Measurements from ENCODE around the gene HDAC4.
A peak's percentile ranks its signal among the peaks of the same experiment; 100 is the strongest.

HDAC4 gene

DNA sequence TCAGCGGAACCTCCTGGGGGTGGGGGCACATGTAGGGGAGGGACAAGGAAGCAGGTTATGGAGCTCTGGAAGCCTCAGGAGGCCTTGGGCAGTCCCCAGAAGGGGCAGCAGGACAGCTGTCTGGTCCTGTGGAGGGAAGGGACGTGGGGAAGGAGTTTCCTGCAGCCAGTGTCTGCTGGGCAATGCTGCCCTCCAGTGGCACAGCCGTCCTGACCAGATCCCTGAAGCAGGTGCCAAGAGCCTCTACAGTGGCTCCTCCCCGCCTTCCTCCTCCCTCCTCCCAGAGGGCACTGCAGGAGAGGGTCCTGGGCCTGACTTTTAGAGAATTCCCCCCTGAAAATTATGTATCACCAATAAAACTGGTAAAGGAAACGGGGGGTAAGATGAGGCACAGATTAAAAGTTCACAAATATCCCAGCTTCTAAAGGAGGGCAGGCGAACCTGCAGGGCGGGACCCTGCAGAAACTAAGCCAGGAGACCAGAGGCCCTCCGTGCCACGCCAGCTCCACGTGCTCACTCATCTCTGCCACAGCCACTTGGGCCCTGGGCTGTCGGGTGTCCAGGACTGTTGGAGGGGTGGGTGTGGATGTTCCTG, 294.4 kb downstream of the HDAC4 start:
- DNase-seq (ENCODE audit: low read depth) = peak; percentile 25

DNA sequence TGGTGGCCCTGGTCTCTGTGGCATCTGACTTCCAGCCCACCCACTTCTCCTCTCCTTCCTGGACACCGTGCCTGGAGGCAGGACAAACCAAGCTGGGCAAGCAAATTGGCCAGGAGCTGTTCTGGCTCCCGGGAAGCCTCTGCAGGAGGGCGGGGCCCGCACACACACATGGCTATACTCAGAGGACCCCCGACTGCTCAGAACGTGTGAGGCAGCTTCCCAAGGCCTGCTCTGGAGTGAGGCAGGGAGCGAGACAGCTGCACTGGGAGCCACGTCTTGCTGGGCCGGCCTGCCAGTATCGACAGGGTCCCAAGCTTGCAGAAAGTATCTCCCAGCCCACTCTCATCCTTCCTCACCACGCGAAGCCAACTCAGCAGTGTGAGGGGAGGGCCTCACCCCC, 295.6 kb downstream of the HDAC4 start:
- DNase-seq (ENCODE audit: low read depth) = no peak

DNA sequence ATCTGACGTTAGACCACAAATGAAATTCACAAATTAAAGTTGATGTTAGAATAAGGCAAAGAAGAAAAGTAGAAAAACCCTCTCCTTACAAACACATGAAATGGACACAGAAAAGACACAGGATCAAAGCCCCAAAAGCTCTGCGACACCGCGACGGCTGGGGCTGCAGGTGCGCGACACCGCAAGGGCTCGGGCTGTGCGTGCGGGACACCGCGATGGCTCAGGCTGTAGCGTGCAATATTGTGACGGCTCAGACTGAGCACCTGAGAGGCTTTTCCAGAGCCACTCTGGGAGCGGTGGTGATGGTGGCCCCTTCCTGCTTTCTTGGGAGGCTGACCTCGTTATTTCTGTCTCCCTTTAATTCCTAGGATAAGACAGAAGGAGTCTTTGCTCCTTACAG, 296.0 kb downstream of the HDAC4 start:
- no peak for DNase-seq (ENCODE audit: low read depth)

DNA sequence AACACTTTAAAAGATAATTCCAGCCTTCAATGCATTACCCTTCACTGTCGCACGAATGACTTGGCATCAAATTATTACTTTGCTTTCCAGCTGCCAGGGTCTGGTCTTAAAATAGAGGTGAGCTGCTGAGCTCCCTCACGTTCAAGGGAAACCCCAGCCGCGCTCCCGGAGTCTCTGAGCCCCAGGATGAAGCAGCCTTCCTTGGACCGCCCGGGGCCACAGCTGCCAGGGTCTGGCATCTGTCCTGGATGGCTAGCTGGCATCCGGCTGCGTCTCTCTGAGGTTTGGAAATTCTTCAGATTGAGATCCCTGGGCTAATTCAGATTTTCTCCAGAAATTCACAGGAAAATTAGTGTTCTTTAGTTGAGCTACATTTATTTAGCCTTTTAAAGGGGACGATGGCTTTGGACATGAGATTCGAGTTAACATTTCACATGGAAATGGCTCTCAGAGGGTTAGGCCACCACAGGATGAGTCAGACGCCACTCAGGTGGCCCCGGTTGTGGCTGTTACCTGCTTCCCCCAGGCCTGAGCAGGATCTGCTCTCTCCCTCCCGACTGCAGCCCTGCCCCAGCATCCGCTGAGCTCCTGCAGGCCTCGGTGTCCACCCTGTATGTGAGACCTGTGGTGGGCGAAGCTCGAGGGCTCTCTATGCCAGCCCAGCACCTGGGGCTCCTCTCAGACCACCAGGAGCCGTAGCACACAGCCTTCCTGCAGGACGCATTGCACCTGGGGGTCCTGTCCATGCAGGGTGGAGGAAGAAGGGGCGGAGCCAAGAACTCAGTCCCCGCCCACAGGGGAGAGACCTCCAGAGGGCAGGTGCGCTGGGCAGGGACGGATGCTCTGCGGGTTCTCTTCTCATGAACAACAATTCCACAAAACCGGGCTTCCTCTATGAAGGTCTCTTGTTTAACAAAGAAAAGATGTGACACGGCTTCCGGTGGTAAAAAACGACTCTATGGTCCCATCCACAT, 297.4 kb downstream of the HDAC4 start:
- no peak for DNase-seq (ENCODE audit: low read depth)

- no peak for DNase-seq (ENCODE audit: low read depth)
Measured at GRCh38 chr2:239102266-239102665, 298.6 kb downstream of the HDAC4 start.

DNA sequence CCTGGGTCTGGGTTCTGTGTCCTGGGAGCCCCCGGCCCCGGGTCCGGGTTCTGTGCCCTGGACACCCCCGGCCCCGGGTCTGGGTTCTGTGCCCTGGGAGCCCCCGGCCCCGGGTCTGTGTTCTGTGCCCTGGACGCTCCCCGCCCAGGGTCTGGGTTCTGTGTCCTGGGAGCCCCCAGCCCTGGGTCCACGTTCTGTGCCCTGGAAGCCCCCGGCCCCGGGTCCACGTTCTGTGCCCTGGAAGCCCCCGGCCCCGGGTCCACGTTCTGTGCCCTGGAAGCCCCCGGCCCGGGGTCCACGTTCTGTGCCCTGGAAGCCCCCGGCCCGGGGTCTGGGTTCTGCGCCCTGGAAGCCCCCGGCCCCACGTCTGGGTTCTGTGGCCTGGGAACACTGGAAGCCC, 299.0 kb downstream of the HDAC4 start:
- DNase-seq (ENCODE audit: low read depth) = no peak

DNA sequence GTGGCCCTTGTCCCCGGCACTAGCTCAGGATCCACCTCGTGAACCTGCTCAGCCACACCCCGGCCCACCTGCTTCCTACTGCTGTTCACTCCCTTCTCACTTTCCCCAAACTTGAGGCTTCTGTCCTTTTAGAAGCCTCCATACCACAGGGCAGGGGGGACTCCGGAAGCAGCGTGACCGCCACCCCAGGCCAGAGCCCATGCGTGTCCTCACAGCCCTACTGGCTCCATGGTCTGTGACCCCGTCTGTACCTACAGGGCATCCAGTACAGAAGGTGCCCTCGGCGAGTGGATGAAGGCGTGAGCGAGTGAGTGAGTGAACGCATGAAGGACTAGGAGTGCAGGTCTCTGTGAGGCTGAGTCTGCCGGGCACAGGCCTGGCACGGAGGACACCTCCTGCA, 299.7 kb downstream of the HDAC4 start:
- DNase-seq (ENCODE audit: low read depth) = no peak

DNA sequence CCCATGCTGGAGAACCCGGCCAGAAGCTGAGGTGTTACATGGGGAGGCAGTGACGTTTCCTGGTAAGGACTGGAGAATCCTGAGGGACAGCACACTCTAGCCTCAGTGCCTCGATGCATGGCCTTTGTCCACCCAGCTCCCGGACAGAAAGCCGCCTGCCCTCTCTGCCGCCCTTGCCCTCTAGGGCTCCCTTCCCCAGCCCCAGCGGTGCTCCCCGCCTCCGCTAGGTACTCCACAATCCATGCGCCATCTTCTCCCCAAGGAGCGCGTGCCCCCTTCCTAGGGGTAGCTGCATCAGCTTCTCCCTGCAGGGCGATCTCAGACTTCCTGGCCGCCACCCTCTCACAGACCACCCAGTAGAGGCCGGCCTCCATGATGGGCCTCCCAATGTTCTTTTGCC, 301.3 kb downstream of the HDAC4 start:
- no peak for DNase-seq (ENCODE audit: low read depth)

DNA sequence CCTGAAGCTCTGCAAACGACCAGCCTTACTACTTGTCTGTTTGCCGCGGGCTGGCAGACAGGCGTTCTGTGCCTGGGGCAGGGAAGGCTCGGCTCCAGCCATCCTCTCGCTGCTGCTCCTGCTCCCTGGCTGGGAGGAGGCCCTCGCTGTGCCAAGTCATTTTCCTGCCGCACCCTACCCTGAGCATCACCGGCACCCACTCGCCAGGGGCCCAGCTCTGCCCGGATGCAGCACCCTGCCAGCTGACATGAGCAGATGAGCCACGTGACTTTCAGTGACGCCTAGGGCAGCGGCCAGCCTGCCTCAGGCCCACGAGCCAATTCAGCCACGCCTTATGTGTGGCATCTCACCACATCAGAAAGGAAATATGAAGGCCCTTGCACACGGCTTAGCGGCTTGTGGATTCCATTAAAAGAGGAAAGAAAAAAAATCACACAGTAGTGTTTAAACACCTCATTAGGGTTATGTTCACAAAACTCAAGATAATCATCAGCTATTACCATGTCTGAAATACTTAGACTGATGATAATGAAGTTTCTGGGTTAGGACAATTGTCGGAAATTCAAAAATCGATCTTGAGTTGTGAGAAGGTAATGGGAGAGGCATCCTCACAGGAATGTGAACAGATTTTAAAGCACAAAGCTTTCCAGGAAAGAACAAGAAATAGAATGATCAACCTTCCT, 302.4 kb downstream of the HDAC4 start:
- no peak for DNase-seq (ENCODE audit: low read depth)

DNA sequence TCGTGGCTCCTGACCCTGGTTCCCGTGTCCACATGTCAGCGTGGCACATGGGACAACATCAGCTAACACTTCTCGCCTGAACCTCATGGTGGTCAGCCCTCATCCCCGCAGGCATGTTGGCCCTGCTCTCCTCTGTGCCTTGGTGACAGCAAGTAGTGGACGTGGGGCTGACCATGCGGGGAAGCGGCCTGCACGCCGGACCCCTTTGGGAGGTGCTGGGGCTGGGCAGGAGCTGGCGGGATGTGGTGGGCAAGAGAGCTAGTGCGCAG, 303.5 kb downstream of the HDAC4 start:
- no peak for DNase-seq (ENCODE audit: low read depth)

DNA sequence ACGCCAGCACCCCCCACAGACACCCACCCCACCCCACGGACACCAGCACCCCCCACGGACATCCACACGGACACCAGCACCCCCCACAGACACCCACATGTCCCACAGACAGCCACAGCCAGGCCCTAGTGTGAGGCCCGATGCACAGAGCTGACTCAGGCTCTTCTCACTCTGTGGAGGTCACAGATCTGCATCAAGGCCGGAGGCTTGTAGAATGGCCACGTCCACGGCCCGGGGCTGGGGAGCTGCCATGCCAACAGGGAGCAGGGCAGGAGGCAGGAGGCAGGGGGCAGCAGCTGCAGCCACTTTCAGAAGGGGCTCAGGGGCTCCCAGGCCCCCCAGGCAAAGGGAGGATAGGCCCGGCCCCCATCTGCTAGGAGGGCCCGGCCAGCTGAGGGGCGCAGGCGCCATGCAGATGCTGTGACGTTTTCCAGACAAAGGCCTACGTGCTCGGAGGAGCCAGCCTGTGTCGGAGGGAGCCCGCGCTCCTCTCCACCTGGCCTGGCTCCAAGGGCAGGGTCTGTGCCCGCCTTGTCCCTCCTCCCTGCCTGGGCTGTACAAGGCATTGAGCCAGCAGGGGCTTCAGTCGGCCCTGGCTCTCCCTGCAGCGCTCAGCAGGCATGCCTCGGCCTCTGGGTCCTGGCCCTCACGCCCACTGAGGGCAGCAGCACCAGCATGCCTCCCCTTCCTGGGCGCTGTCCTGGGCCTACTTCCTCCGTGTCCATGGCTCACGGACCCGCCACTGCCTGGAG, 304.0 kb downstream of the HDAC4 start:
- no peak for DNase-seq (ENCODE audit: low read depth)

DNA sequence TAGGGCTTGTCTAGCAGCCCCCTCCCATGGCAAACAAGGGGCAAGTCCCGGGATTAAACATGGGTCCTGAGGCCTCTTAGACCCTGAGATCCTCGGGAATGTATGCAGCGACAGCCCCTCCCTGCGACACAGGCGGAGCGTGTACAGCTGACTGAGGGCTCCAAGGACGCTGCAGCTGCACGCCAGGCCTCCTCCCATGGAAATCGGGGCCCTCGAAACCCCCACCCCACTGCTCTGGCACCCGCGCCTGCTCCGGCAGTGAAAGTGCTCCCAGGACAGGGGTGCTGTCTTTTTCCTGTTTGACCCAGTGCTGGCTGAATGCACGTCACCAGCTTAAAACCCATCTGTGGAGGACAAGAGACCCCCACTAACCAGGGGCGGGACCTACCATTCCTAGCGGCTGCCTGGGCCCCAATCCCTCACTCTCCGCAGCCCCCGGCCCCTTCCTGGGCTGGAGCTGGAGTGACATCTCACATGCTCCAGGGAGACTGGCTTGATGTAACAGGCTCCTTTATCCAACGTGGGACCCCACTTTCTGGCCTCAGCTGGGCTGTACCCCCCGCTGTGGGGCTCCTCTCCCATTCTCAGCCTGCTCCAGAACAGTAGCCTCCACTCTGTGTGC, 305.2 kb downstream of the HDAC4 start:
- DNase-seq (ENCODE audit: low read depth) = no peak

GRCh38 chr2:239094867-239095266, 306.0 kb downstream of the HDAC4 start:
- DNase-seq (ENCODE audit: low read depth) = no peak

DNA sequence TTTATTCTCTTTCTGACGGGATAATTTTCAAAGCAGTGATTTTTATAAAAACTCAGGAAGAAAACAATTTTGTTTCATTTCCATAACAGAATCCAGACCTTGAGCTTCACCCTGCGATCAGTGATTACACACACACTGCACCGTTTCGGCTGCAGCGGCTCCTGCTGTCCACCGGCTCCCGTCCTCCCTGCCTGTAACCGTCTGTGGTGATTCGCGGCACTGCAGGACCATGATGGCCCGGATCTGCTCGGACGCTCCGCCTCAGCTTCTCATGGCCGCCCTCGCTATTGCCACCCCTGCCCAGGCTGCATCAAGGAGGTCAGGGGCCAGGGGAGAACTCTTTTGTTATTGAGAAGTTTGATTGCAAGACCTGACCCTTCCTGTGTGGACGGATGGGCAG, 306.9 kb downstream of the HDAC4 start:
- no peak for DNase-seq (ENCODE audit: low read depth)

GRCh38 chr2:239093542-239093941, 307.3 kb downstream of the HDAC4 start:
- no peak for DNase-seq (ENCODE audit: low read depth)

DNA sequence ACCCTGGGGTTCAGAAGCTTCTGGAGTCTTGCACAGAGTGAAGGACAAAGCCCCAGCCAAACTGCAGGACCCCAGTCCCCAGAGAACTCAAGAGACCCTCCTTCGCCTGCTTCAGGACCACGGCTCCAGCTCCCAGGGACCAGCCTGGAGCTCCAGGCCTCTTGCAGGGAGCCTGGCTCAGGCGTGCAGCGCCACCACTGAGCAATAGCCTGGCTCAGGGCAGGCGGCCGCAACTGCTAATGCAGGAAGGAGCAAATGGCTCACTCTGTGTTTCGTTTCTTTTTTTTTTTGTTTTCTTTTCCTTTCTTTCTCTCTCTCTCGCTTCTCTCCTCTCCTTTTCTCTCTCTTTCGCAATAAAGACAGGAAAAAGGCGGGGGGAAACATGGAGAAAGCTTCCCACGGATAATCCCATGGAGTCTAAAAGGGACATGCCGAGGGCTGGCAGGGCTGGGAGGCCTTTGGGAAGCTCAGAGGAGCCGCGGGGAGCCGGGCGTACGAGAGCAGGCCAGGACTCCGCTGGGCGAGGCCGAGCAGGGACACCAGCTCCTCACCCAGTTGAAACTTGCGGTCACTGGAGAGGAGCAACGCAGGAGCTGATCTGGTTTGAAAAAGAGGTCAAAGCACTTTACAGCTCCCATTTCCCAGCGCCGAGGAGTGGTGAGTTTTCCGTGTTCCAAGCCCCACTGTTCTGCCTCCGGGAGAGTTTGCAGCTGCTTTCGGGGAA, 308.1 kb downstream of the HDAC4 start:
- no peak for DNase-seq (ENCODE audit: low read depth)

DNA sequence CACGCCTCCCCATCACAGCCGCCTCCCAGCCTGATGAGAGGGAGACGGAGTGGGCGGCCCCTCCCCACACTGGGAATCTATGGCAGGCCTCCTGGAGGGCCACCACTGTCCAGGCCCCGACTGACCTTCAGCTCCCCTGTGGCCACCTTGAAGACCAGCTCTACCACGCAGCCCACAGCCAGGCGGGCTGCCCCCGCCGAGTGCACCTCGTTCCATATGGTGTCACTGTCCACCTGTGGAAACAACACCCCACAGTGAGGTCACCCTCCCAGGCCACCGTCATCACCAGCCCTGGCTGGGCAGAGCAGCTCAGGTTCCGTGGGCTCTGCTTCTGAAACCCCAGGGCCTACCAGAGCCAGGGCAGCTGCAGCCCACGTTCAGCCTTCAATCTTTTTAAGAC, 310.9 kb downstream of the HDAC4 start:
- DNase-seq (ENCODE audit: low read depth) = no peak

GRCh38 chr2:239087046-239087710, 313.6 kb downstream of the HDAC4 start:
- DNase-seq (ENCODE audit: low read depth) = no peak

- no peak for DNase-seq (ENCODE audit: low read depth)
Measured at GRCh38 chr2:239086325-239087020, 314.3 kb downstream of the HDAC4 start.
